ENCODE measurements around the gene NEU2. TPM values are rescaled to one million over a fixed set of nuclear protein-coding genes. Genes with fewer than 3 reads are reported as not detected.

NEU2 gene
- total and polyA plus RNA-seq, 7 donors, result not detected

DNA sequence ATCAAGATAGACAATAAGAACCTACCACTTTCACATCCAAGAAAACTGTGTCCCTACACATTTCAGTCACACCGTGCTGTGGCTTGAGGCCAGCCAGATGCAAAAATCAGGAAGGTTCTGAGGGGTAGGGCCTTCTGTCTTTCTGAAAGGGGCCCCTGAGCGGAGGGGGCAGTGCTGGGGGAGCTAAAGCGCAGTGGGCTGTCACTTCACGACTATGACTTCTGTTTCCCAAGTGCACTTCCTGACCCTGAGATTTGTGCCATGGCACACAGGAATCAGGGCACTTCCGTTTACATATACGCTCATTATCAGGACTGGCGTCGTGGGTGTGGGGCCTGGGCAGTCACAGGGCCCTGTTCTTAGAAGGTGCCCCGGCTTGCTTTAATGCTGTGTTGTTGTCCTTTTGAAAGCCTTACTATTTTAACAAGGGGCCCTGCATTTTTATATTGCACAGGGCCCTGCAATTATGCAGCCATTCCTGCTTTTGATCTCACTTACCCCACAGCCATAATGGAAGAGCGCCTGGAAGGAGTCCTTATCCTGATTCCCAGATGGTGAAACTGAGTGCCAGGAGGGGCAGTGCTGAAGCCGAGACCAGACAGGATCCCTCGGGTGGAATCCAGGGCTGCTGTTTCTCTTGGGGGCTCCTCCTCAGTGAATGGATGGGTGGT lies 20.0 kb upstream of the NEU2 start:
- H3K9me3 ChIP-seq, result no peaks in the 10 kb centered on the region
- H3K36me3 ChIP-seq (ENCODE audit: insufficient read depth in 1 of 2, low read depth in 1 of 2), result no peaks in the 10 kb centered on the region
- H3K27me3 ChIP-seq (ENCODE audit: insufficient read depth in 3 of 3, low read length in 2 of 3), result no peaks in the 10 kb centered on the region
- H3K27ac ChIP-seq, result no peak overlapping the region
- DNase-seq (no peak), ATAC-seq (no peak)
- WGBS, 3 donors, result 61 to 66% (median 64%) methylated on average over 12 of the region's 12 CpGs
- intact Hi-C loops (cut with DNase I), result no loop called here
- TF ChIP-seq, protein P1, sequence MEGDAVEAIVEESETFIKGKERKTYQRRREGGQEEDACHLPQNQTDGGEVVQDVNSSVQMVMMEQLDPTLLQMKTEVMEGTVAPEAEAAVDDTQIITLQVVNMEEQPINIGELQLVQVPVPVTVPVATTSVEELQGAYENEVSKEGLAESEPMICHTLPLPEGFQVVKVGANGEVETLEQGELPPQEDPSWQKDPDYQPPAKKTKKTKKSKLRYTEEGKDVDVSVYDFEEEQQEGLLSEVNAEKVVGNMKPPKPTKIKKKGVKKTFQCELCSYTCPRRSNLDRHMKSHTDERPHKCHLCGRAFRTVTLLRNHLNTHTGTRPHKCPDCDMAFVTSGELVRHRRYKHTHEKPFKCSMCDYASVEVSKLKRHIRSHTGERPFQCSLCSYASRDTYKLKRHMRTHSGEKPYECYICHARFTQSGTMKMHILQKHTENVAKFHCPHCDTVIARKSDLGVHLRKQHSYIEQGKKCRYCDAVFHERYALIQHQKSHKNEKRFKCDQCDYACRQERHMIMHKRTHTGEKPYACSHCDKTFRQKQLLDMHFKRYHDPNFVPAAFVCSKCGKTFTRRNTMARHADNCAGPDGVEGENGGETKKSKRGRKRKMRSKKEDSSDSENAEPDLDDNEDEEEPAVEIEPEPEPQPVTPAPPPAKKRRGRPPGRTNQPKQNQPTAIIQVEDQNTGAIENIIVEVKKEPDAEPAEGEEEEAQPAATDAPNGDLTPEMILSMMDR (IDR thresholded peaks at IDR 0.05), result no peak
- no peak overlapping the region for H3K4me3 ChIP-seq
- H3K4me1 ChIP-seq, result no peaks in the 10 kb centered on the region

DNA sequence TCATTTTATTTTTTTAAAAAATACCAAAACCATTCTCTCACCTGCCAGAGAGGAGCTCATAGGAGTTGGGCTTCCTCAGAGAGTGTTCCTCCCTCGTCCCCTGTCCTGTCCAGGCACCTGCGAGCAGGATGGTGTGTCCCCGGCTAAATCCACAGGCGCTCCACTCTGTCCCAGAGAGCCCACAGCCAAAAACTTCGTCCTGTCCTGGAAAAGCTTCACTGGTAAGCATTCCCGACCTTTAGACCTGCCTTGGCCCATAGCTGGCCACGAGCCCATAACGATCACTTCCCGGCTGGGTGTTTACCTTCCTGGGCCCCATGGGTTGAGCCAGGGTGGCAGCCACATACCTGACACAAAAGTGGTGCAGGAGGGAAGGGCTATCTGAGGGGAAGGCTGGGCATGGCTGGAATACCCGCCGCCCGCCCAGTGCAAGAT lies 19.4 kb upstream of the NEU2 start, which contains the start of gene NGEF:
NGEF (minus strand) TSS at position 230 of the 435 bp plus-strand sequence. CDS start 38,366 bp downstream, outside the sequence.
- Histone ChIP-seq H3K4me3 (no peak within 1 kb of the TSS), H3K9me3 (no peaks in the 10 kb centered on the region), H3K36me3 (ENCODE audit: insufficient read depth in 1 of 2, low read depth in 1 of 2) (no peaks in the 10 kb centered on the region), H3K27ac (no peak within 1 kb of the TSS), H3K27me3 (ENCODE audit: insufficient read depth in 3 of 3, low read length in 2 of 3) (no peaks in the 10 kb centered on the region), H3K4me1 (no peaks in the 10 kb centered on the region)
- WGBS, 3 donors, result 80 to 87% (median 85%) methylated on average over 12 of the region's 12 CpGs
- DNase-seq (no peak), ATAC-seq (no peak)
- intact Hi-C loops (cut with DNase I), result no loop called here
- TF ChIP-seq, protein P1 (IDR thresholded peaks at IDR 0.05), result no peak

DNA sequence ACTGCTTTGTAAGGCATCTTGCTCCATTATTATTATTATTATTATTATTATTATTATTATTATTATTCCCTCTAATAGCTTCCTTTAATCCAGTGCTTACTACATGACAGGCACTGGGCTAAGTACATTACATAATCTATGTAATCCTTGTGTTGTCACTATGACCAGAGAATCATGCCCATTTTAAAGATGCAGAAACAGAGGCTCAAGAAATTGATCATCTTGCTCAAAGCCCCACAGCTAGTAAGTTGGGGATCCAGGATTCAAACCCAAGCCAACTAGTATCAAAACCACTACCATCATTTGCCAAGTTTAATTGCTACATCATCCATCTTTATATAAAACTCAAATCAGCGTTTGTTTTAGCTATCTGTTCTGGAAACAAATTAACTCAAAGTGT lies 18.8 kb upstream of the NEU2 start:
- Histone ChIP-seq H3K9me3 (no peaks in the 10 kb centered on the region), H3K4me1 (no peaks in the 10 kb centered on the region), H3K27ac (no peak overlapping the region), H3K36me3 (ENCODE audit: insufficient read depth in 1 of 2, low read depth in 1 of 2) (no peaks in the 10 kb centered on the region), H3K4me3 (no peak overlapping the region), H3K27me3 (ENCODE audit: insufficient read depth in 3 of 3, low read length in 2 of 3) (no peaks in the 10 kb centered on the region)
- 88 to 94% (median 91%) methylated on average over 1 of the region's 1 CpG for whole genome bisulfite sequencing, 3 donors
- TF ChIP-seq, protein P1 (IDR thresholded peaks at IDR 0.05), result no peak
- ATAC-seq, result no peak
- no peak for DNase-seq
- intact Hi-C loops (cut with DNase I), result no loop called here

DNA sequence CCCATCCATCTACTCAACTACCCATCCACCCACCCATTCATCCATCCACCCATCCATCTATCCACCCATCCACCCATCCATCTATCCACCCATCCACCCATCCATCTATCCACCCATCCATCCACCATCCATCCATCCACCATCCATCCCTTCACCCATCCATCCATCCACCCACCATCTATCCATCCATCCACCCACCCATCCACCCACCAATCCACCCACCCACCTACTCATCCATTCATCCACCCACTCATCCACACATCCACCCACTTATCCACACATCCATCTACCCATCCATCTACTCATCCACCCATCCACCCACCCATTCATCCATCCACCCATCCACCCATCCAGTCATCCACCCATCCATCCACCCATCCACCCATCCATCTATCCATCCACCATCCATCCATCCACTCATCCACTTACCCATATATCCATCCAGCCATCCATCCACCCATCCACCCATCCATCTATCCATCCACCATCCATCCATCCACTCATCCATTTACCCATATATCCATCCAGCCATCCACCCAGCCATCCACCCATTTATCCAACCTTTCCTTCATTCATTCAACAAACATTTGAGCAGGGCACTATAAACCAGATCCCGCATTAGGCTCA lies 17.3 kb upstream of the NEU2 start:
- ATAC-seq (no peak), DNase-seq (no peak)
- H3K9me3 ChIP-seq, result no peaks in the 10 kb centered on the region
- H3K36me3 ChIP-seq (ENCODE audit: insufficient read depth in 1 of 2, low read depth in 1 of 2), result no peaks in the 10 kb centered on the region
- 95 to 97% (median 97%) methylated on average over 1 of the region's 1 CpG for WGBS, 3 donors
- TF ChIP-seq, protein P1 (IDR thresholded peaks at IDR 0.05), result no peak
- intact Hi-C loops (cut with DNase I), result no loop called here
- H3K27me3 ChIP-seq (ENCODE audit: insufficient read depth in 3 of 3, low read length in 2 of 3), result no peaks in the 10 kb centered on the region
- H3K4me3 ChIP-seq, result no peak overlapping the region
- H3K27ac ChIP-seq, result no peak overlapping the region
- H3K4me1 ChIP-seq, result no peaks in the 10 kb centered on the region
